GM19455 (cell line): ENCODE measurements around the gene PARN.
"Not testable (repeated sequence)": the region's sequence is repeated elsewhere in the genome, so short reads cannot be mapped to it uniquely, and the experiment has no call there.

ENCODE experiments used
- ATAC-seq: cut with Tn5 transposase; IDR thresholded peaks from one replicate; pipeline ENCODE4 v1.9.1; 2021; ENCODE audit not compliant: unreplicated experiment

The PARN gene

DNA sequence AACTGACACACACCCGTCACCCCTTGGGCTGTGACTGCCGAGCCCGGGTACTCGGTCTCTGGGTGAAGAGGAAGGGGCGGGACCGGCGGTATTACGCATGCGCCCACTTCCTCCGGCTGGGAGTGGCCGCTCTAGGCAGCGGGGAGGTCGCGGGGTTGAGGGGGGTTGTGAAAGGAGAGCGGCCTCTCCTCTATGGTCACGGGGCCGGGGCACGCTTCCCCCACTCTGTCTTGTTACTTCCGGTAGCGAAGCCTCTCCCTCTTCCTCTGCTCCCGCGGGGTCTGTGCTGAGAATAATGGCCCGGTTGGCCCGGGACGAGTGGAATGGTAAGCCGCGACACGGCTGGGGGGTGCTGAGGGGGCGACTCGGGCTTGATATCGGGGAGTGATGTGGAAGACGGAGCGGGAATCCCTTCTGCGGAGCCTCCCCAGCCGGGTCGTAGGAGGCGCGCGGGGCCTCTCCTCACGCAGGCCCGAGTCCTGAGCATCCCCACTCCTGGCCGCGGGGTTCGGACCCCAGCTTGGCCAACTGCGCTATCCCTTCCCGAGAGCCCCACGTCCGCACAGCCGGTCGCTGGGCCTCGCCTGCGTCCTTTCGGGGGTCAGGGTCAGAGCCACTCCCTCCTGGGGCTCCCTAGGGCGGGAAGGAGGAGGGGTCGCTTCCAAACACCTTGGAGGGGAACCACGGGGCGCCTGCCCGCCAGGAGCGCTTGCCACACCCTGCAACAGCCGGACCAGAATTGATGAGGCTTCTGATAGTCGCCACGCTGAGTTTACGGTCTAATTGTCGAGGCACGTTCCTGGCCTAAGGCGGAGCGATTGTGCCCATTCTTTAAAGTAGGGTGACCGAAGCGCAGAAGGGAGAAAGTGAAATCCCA, 2.9 kb upstream of the PARN start, which contains the start of gene BFAR:
TSS of gene BFAR (plus strand) at position 259 of the 877 bp plus-strand sequence. CDS start 11,396 bp downstream, outside the sequence.
- peak; percentile 80 for ATAC-seq

GRCh38 chr16:14630620-14631330, 715 bp upstream of the PARN start:
- not testable (repeated sequence) for ATAC-seq

GRCh38 chr16:14629612-14629918, 495 bp downstream of the PARN start:
- ATAC-seq = no peak

- ATAC-seq = no peak
These were observed 1.1 kb downstream of the PARN start for GRCh38 chr16:14628806-14629611.

DNA sequence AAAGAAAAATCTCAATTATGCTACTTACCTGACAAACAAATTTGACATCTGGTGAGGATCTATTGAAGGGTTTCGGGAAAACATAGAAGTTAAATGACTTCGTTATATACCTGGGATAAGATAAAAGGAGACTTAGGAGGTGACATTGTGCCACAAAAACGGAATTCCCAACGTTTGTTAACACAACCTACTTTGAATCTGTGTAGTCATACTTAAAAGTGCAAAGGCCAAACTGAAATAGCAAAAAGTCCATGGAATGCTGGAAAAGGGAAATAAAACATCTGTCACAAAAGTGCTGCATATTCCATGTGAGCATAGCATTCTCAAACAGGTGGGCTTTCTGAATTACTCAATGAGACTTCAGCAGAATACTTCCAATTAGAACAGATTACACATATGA, 3.0 kb downstream of the PARN start:
- ATAC-seq = no peak

DNA sequence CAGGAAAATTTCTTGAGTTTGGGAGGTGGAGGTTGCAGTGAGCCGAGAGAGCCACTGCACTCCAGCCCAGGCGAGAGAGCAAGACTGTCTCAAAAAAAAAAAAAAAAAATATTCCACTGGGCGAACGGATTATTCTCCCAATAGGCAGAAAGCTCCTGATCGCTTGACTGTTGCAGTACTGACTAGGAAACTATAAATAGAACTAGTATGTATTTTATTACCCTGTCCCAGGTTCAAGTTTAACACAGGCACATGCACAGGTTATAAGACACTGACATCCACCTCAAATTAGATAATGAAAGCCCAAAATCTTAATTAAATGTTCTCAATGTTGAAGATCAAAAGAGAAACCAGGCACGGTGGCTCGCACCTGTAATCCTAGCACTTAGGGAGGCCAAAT, 11.5 kb downstream of the PARN start:
- no peak for ATAC-seq

DNA sequence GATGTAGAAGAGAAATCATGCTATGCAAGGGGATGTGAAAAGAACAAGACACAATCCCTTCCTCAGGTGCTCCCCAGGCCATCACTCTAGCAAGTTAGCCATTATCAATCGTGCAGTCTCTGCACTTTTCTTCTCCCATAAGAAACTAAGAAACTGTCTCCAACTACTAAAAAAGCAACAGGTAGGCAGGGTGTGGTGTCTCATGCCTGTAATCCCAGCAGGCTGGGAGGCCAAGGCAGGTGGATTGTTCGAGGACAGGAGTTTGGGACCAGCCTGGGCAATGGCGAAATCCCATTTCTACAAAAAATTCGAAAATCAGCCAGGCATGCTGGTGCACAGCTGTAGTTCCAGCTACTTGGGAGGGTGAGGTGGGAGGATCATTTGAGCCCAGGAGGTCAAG, 13.8 kb downstream of the PARN start:
- no peak for ATAC-seq

GRCh38 chr16:14613991-14614390, 16.1 kb downstream of the PARN start:
- no peak for ATAC-seq

DNA sequence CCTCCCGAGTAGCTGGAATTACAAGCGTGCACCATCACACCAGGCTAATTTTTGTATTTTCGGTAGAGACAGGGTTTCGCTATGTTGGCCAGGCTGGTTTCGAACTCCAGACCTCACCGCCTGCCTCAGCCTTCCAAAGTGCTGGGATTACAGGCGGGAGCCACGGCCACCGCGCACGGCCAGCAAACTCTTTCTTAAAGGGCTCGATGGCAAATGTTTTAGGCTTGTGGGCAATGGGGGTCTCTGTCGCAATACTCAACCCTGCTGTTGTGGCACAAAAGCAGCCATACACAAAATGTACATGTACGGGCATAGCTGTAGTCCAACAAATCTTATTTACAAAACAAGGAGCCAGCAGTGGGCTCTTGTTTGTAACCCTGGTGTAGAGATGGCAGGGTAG, 18.4 kb downstream of the PARN start:
- no peak for ATAC-seq

- no peak for ATAC-seq
These were observed 20.3 kb downstream of the PARN start for GRCh38 chr16:14609716-14610115.

DNA sequence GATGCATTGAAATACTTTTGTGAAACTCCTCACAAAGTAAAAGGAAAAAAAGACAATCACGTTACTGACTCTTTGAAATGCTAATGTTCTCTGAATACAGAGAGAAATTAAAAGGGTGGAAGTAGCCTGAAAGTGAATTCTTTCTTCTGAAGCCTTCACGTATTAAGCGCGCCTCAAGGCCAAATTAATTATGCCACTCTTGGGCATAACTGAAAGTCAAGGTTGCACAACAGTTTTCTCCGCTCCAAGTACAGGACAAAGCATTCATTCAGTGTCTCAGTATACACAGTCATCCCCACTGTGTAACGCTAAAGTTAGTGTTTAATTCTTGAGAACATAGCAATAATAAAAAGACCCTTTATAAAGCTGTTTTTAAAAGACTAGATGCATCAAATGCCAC, 21.5 kb downstream of the PARN start:
- no peak for ATAC-seq

DNA sequence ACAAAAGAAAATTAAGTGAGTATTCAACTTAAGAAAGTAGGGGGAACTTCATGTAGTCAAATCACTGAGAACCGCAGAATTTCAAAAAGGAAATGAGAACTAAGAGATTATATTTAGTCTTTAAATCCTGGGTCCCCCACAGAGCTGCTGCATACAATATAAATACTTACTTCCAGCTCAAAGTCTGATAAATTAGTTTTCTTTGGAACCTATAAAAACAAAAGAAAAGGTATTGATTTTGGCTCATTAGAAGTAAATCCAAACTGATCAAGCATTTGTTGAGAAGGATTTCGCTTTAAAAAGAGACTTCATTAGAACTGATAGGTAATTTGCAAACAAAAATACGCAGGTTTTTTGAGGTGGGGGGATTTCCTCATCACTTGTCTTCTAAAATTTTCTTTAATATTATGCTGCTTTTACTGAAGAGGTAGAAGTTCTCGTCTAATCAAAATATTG, 21.9 kb downstream of the PARN start:
- ATAC-seq = no peak

DNA sequence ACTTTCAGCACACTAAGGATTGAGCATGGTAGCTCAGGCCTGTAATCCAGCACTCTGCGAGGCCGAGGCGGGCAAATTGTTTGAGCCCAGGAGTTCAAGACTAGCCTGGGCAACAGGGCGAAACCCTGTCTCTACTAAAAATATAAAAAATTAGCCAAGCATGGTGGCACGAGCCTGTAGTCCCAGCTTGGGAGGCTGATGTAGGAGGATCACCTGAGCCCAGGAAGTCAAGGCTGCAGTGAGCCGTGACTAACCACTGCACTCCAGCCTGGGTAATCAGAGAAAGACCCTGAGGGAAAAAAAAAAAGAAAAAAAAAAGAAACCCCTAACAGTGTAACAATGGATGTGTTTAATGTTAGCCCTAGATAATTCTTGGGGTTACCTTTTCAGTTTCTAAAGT, 24.0 kb downstream of the PARN start:
- ATAC-seq = no peak

GRCh38 chr16:14602443-14602963, 27.6 kb downstream of the PARN start:
- ATAC-seq = no peak

GRCh38 chr16:14600164-14600563, 29.9 kb downstream of the PARN start:
- no peak for ATAC-seq

GRCh38 chr16:14586637-14587305, 43.3 kb downstream of the PARN start:
- no peak for ATAC-seq

DNA sequence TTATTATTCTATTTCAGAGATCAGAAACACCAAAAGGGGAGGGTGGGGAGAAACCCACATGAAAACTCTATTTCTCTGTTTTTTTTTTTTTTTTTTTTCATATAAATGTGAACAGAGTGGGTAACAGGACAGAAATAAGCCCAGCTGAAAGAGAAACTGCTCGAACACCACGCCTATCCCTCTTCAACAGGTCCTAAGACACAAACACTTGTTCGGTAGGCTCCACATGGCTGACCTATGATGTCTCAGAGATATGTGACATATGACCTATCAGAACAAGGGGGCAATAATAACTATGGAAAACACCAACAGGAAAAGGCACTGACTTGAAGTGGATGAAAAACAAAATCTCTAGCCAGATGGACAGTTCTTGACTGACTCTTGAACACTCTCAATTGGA, 44.8 kb downstream of the PARN start:
- ATAC-seq = no peak

DNA sequence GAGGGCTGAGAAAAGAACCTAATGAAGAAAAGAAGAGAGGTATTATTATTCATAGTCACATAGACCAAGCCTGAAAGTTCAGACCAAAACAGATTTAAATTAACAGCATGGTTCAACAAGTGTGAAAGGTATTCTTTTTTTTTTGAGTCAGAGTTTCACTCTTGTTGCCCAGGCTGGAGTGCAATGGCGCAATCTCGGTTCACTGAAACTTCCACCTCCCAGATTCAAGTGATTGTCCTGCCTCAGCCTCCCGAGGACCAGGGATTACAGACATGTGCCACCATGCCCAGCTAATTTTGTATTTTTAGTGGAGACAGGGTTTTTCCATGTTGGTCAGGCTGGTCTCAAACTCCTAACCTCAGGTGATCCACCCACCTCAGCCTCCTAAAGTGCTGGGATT, 49.1 kb downstream of the PARN start:
- ATAC-seq = not testable (repeated sequence)

GRCh38 chr16:14579266-14579665, 50.8 kb downstream of the PARN start:
- no peak for ATAC-seq

DNA sequence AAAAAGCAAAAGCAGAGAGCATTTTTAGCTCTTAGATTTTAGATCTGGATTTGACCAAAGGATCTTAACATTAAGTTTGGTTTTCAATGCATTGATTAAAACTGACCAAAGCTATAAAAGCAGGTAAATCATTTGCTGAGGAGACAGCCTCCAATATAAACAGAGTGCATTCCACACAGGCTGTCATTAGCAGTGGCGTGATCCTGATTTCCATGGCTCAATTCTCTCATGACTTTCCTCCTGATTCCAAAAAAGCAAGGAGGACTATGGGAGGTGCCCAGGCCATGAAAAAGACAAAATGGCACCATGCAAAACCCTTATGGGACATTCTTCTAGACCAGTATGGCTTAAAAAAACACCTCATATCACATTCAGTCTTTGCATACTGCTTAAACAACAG, 53.5 kb downstream of the PARN start:
- no peak for ATAC-seq

DNA sequence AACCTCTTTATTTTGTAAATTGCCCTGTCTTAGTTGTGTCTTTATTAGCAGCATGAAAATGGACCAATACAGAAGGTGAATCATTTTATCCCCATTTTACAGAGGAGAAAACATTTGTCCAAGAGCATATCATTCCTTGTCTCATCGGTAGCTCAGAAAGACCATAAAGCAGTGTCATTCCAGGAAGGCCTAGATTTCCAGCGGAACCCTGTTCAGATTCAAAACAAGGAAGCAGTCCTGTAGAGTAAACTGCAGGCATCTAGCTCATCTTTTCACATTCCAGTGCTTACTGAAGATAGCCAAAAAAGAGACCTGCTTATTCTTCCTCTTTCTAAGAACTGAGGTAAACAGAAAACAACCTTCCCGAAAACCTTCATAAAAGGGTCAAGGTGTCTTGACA, 54.0 kb downstream of the PARN start:
- no peak for ATAC-seq
